ENCODE measurements around the gene JPH2. TPM values are rescaled to one million over a fixed set of nuclear protein-coding genes. Genes with fewer than 3 reads are reported as not detected.

JPH2 gene
- total and polyA plus RNA-seq, 10 of the 15 experiments (the other 5 are each of a cell fraction or from before 2014, with no cell fraction given), result 0.16 TPM; not detected in 9

- no peak for FAIRE-seq
- H4K20me1 ChIP-seq (ENCODE audit: control insufficient read depth, insufficient read depth), result no peaks in the 10 kb centered on the region
- ChIA-PET CTCF (no interaction called here), POLR2A (no interaction called here), SMC1A (ENCODE audit: uncharacterized antibody, unreplicated experiment) (interaction anchor here (0.7 to 1.1 kb wide), 3 partner anchors 10 to 376 kb away, joined by 3 to 5 read pairs (median 3); no protein-coding TSS in a partner anchor), RAD21 (ENCODE audit: unreplicated experiment) (interaction anchor here (0.7 kb wide), 1 partner anchor 361 kb away, joined by 3 read pairs; no protein-coding TSS in a partner anchor)
- no peak overlapping the region for H3K4me3 ChIP-seq
- DNase-seq (ENCODE audit: low read depth, low spot score), result no peak
- TF ChIP-seq PBX3 (IDR thresholded peaks at IDR 0.05; ENCODE audit: insufficient replicate concordance, low read depth, low read length) (no peak), IKZF2 (IDR thresholded peaks at IDR 0.05) (no peak), ZBED1 (IDR thresholded peaks at IDR 0.05; ENCODE audit: borderline replicate concordance) (no peak), POLR2AphosphoS2 (IDR thresholded peaks at IDR 0.05; ENCODE audit: low read depth, low read length) (no peak), SMAD1 (IDR thresholded peaks at IDR 0.05; ENCODE audit: low read depth, partially characterized antibody) (no peak), RB1 (IDR thresholded peaks at IDR 0.05; ENCODE audit: borderline replicate concordance) (no peak), PKNOX1 (IDR thresholded peaks at IDR 0.05) (no peak), ETV6 (conservative IDR thresholded peaks at IDR 0.05 in 1 of 2, IDR thresholded peaks at IDR 0.05 in 1 of 2; ENCODE audit: borderline replicate concordance in 1 of 2, low read depth in 1 of 2) (no peak), TAF1 (IDR thresholded peaks at IDR 0.05; ENCODE audit: borderline replicate concordance, low read depth, low read length) (no peak), MEF2A (IDR thresholded peaks at IDR 0.05; ENCODE audit: insufficient read depth, low read depth, low read length) (no peak), SRF (IDR thresholded peaks at IDR 0.05; ENCODE audit: low read depth in 2 of 2, low read length in 2 of 2) (no peak)
- TF ChIP-seq, protein P1, sequence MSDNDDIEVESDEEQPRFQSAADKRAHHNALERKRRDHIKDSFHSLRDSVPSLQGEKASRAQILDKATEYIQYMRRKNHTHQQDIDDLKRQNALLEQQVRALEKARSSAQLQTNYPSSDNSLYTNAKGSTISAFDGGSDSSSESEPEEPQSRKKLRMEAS (IDR thresholded peaks at IDR 0.05; ENCODE audit: low read depth, low read length), result no peak
- TF ChIP-seq, protein P2, sequence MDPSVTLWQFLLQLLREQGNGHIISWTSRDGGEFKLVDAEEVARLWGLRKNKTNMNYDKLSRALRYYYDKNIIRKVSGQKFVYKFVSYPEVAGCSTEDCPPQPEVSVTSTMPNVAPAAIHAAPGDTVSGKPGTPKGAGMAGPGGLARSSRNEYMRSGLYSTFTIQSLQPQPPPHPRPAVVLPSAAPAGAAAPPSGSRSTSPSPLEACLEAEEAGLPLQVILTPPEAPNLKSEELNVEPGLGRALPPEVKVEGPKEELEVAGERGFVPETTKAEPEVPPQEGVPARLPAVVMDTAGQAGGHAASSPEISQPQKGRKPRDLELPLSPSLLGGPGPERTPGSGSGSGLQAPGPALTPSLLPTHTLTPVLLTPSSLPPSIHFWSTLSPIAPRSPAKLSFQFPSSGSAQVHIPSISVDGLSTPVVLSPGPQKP (IDR thresholded peaks at IDR 0.05; ENCODE audit: low read depth, low read length), result no peak
- no peaks in the 10 kb centered on the region for H3K9me3 ChIP-seq (replicated peaks; ENCODE audit: control insufficient read depth, insufficient read depth, low read length)
- no peak overlapping the region for H3K27ac ChIP-seq (ENCODE audit: control insufficient read depth, insufficient read depth)
- no peaks in the 10 kb centered on the region for H3K4me1 ChIP-seq (ENCODE audit: control insufficient read depth, insufficient read depth, low read length)
- no peak overlapping the region for H3K4me2 ChIP-seq (ENCODE audit: control insufficient read depth, insufficient read depth)
- 6% methylated on average over 7 of the region's 7 CpGs for WGBS (ENCODE audit: insufficient coverage, insufficient replicate concordance, low lambda C conversion rate, missing lambda C conversion rate)
- intact Hi-C loops (cut with micrococcal nuclease; ENCODE audit: unreplicated experiment) (no loop called here), in situ Hi-C loops (cut with MboI) (no loop called here)
- H2AFZ ChIP-seq (ENCODE audit: control insufficient read depth, low read depth, low read length), result no peak overlapping the region
- H3K79me2 ChIP-seq (ENCODE audit: control insufficient read depth, insufficient read depth, low read length), result no peaks in the 10 kb centered on the region
- BruUV-seq (replicated peaks), result no TSS peak
- H3K36me3 ChIP-seq (ENCODE audit: control insufficient read depth in 2 of 2, insufficient read depth in 2 of 2, low read length in 1 of 2), result no peaks in the 10 kb centered on the region
- no peak for ATAC-seq
- H3K27me3 ChIP-seq (replicated peaks in 1 of 2; ENCODE audit: control insufficient read depth in 2 of 2, insufficient read depth in 2 of 2, low read length in 1 of 2), result 0 out of 4 replicates have a peak, but pooled peaks cover 0 to 2% of the 10 kb centered on the region in 2 experiments
- H3K9ac ChIP-seq (ENCODE audit: control insufficient read depth, insufficient read depth, low read length), result no peak overlapping the region
Measured at GRCh38 chr20:44099832-44100231, 87.2 kb downstream of the JPH2 start.

All from GM12878 (cell line).